Suprapubic skin (tissue), 4 donors: ENCODE data around the gene HACD2.

Experiments
- CTCF ChIP-seq, 2 donors: fragments of 200-600 bp in 1 of 2; fragments of 450-650 bp in 1 of 2; sonication (generic) in 1 of 2; IDR thresholded peaks; one replicate each; pipeline ENCODE4 v1.5.1; 2016 to 2019; ENCODE audit warnings: antibody characterized with exemption in 2 of 2, mild to moderate bottlenecking in 1 of 2, moderate library complexity in 1 of 2
- POLR2A ChIP-seq, 2 donors: fragments of 450-650 bp; IDR thresholded peaks; one replicate each; pipeline ENCODE4 v1.6.1; 2017; ENCODE audit warnings: antibody characterized with exemption in 2 of 2, mild to moderate bottlenecking in 2 of 2, moderate library complexity in 2 of 2
- POLR2AphosphoS5 ChIP-seq, 3 donors: sonication (generic); formaldehyde crosslinking; IDR thresholded peaks; one replicate each; pipeline ENCODE4 v1.6.1; 2017; ENCODE audit warnings: antibody characterized with exemption in 3 of 3

GRCh38 chr3:123628996-123629746, 44.3 kb upstream of the HACD2 start:
- no peak for TF ChIP-seq POLR2AphosphoS5 (IDR thresholded peaks at IDR 0.05)
- no peak for TF ChIP-seq CTCF (IDR thresholded peaks at IDR 0.05)
- no peak for TF ChIP-seq POLR2A (IDR thresholded peaks at IDR 0.05)
